HepG2 (cell line): ENCODE results near the gene TARBP2. TPM values are rescaled to one million over a fixed set of nuclear protein-coding genes. Genes with fewer than 3 reads are reported as not detected.

Experiments used
- EEA1 ChIP-seq: sonication (generic); formaldehyde crosslinking; IDR thresholded peaks from 2 replicates; pipeline ENCODE4 v1.5.1; 2020; ENCODE audit warnings: mild to moderate bottlenecking, missing genetic modification reagents, borderline replicate concordance
- GLMP ChIP-seq: sonication (generic); formaldehyde crosslinking; IDR thresholded peaks from 2 replicates; pipeline ENCODE4 v1.9.0; 2021; ENCODE audit warnings: missing genetic modification reagents, mild to moderate bottlenecking, borderline replicate concordance
- HBP1 ChIP-seq: IDR thresholded peaks from 2 replicates; pipeline ENCODE4 v1.6.1; 2016; ENCODE audit warnings: low read depth, control low read depth
- HIC2 ChIP-seq: sonication (generic); formaldehyde crosslinking; IDR thresholded peaks from 2 replicates; pipeline ENCODE4 v1.9.0; 2022; ENCODE audit warnings: low read depth, missing genetic modification reagents
- MIER2 ChIP-seq: IDR thresholded peaks from 2 replicates; pipeline ENCODE4 v1.6.1; 2016; ENCODE audit warnings: missing biosample characterization, missing genetic modification reagents
- SMARCC2 ChIP-seq: fragments of 450-650 bp; IDR thresholded peaks from 2 replicates; pipeline ENCODE4 v1.6.1; 2017; ENCODE audit warnings: antibody characterized with exemption, mild to moderate bottlenecking
- TCF12 ChIP-seq, 2 experiments: fragments of 450-650 bp in 1 of 2; sonication (generic) in 1 of 2; formaldehyde crosslinking in 1 of 2; IDR thresholded peaks; 2 replicates each; pipeline versions ENCODE4 v1.6.1 to v1.8.0; 2017 to 2022; ENCODE audit warnings: antibody characterized with exemption in 1 of 2, mild to moderate bottlenecking in 1 of 2, missing genetic modification reagents in 1 of 2, moderate library complexity in 1 of 2
- ZBTB46 ChIP-seq: sonication (generic); formaldehyde crosslinking; IDR thresholded peaks from 2 replicates; pipeline ENCODE4 v1.4.0; 2020; ENCODE audit warnings: mild to moderate bottlenecking, missing genetic modification reagents, borderline replicate concordance
- ZNF280D ChIP-seq: sonication (generic); formaldehyde crosslinking; IDR thresholded peaks from 2 replicates; pipeline ENCODE4 v1.5.1; 2020; ENCODE audit warnings: mild to moderate bottlenecking, missing genetic modification reagents
- ZNF547 ChIP-seq: sonication (generic); formaldehyde crosslinking; IDR thresholded peaks from 2 replicates; pipeline ENCODE4 v1.5.1; 2020; ENCODE audit warnings: mild to moderate bottlenecking, missing genetic modification reagents
- ZNF570 ChIP-seq: sonication (generic); formaldehyde crosslinking; IDR thresholded peaks from 2 replicates; pipeline ENCODE4 v1.4.0; 2020; ENCODE audit warnings: mild to moderate bottlenecking, missing genetic modification reagents, borderline replicate concordance
- ZNF580 ChIP-seq: IDR thresholded peaks from 2 replicates; pipeline ENCODE4 v1.6.1; 2016; ENCODE audit warnings: low read depth, borderline replicate concordance
- ZNF644 ChIP-seq: IDR thresholded peaks from 2 replicates; pipeline ENCODE4 v1.6.1; 2016; ENCODE audit warnings: low read depth
- ZNF674 ChIP-seq: sonication (generic); formaldehyde crosslinking; IDR thresholded peaks from 2 replicates; pipeline ENCODE4 v1.5.0; 2020; ENCODE audit warnings: low read depth, mild to moderate bottlenecking, missing genetic modification reagents
- ZNF800 ChIP-seq: sonication (generic); formaldehyde crosslinking; IDR thresholded peaks from 2 replicates; pipeline ENCODE4 v1.4.0; 2020; ENCODE audit warnings: missing genetic modification reagents
- polyA plus RNA-seq, 8 experiments: library from polyadenylated mRNA; depleted of rRNA in 3 of 8; stranded (reverse) in 7 of 8; unstranded in 1 of 8; fragments of >200 nt; fragmentation: Illumina TruSeq in 4 of 8; extraction: Trizol in 4 of 8; gene quantifications; 2 replicates each; pipeline versions ENCODE4 v1.2.1 to v1.2.3, GENCODE V29; 2011 to 2016; ENCODE audit warnings: low read depth in 4 of 8, missing spikeins in 1 of 8, mixed read lengths in 1 of 8; ENCODE audit not compliant: insufficient read depth in 1 of 8
- total RNA-seq, 5 experiments: library from RNA; depleted of rRNA; stranded (reverse); fragments of >200 nt; fragmentation: Illumina TruSeq; extraction: Trizol; gene quantifications; 2 replicates each; pipeline ENCODE4 v1.2.3, GENCODE V29; 2016; ENCODE audit warnings: low read depth in 1 of 5

Gene TARBP2
- total and polyA plus RNA-seq, 2 of the 13 experiments (the other 11 are each of a cell fraction or from before 2014, with no cell fraction given) = 47.0 to 55.5 TPM

- TF ChIP-seq TCF12 (IDR thresholded peaks at IDR 0.05) (no peak), TCF12 (CRISPR knock-in tag; IDR thresholded peaks at IDR 0.05) (peak; percentile 31; the same call in 1 of the 2 replicates), HIC2 (CRISPR knock-in tag) (no peak), ZNF800 (CRISPR knock-in tag) (0 out of 2 replicates have a peak, but pooled peaks have one; percentile 36), SMARCC2 (no peak), ZNF547 (no peak), ZNF280D (no peak), ZNF580 (CRISPR knock-in tag) (peak; percentile 84; the same call in 1 of the 2 replicates), GLMP (CRISPR knock-in tag) (no peak), ZNF644 (CRISPR knock-in tag) (0 out of 2 replicates have a peak, but pooled peaks have one; percentile 19), EEA1 (no peak), ZBTB46 (CRISPR knock-in tag) (no peak), MIER2 (0 out of 2 replicates have a peak, but pooled peaks have one; percentile 30), HBP1 (CRISPR knock-in tag) (0 out of 2 replicates have a peak, but pooled peaks have one; percentile 75), ZNF570 (CRISPR knock-in tag) (no peak), ZNF674 (CRISPR knock-in tag) (no peak)
These were observed 49.4 kb upstream of the TARBP2 start, which contains the start of gene PCBP2 (continued) for GRCh38 chr12:53451661-53452158.
